GM10248 (cell line): Measurements from ENCODE around the gene WIPI1.

Source experiments
- CTCF ChIA-PET: fragments of 300-600 bp; sonication (Branson Sonifier 250); formaldehyde crosslinking; extraction: SDS; loops from one replicate; lab custom pipeline; 2021; ENCODE audit warnings: antibody characterized with exemption; lab: Yijun Ruan, JAX
- POLR2A ChIA-PET: fragments of 350-650 bp; sonication (Branson Sonifier 250); formaldehyde crosslinking; extraction: SDS; loops from one replicate; lab custom pipeline; 2020; ENCODE audit warnings: antibody characterized with exemption; lab: Yijun Ruan, JAX
- DNase-seq: peaks from one replicate; pipeline ENCODE4 v3.0.0; 2012; ENCODE audit errors: extremely low spot score
- CTCF ChIP-seq: IDR thresholded peaks from 2 replicates; pipeline ENCODE4 v1.5.1; 2012; ENCODE audit warnings: mild to moderate bottlenecking, low read depth; ENCODE audit errors: extremely low read depth, missing control alignments, control extremely low read depth

WIPI1 gene

GRCh38 chr17:68394608-68395331 is 62.5 kb downstream of the WIPI1 start:
- POLR2A ChIA-PET, result interaction anchor here (0.6 kb wide), 1 partner anchor 130 kb away, joined by 3 read pairs; no protein-coding TSS in a partner anchor
- TF ChIP-seq CTCF, result no peak
- CTCF ChIA-PET, result interaction anchor here (0.8 to 1.7 kb wide), 3 partner anchors 43 to 190 kb away, joined by 3 to 4 read pairs (median 3); no protein-coding TSS in a partner anchor
- no peak for DNase-seq

GRCh38 chr17:68391561-68392268 is 65.6 kb downstream of the WIPI1 start:
- TF ChIP-seq CTCF, result no peak
- no peak for DNase-seq
- ChIA-PET CTCF (interaction anchor here (2.0 kb wide), 1 partner anchor 8 kb away, joined by 8 read pairs; no protein-coding TSS in a partner anchor), POLR2A (no interaction called here)

GRCh38 chr17:68390888-68391545 is 66.3 kb downstream of the WIPI1 start:
- TF ChIP-seq CTCF, result no peak
- DNase-seq, result no peak
- ChIA-PET CTCF (interaction anchor here (2.0 kb wide), 1 partner anchor 9 kb away, joined by 8 read pairs; no protein-coding TSS in a partner anchor), POLR2A (no interaction called here)

DNA sequence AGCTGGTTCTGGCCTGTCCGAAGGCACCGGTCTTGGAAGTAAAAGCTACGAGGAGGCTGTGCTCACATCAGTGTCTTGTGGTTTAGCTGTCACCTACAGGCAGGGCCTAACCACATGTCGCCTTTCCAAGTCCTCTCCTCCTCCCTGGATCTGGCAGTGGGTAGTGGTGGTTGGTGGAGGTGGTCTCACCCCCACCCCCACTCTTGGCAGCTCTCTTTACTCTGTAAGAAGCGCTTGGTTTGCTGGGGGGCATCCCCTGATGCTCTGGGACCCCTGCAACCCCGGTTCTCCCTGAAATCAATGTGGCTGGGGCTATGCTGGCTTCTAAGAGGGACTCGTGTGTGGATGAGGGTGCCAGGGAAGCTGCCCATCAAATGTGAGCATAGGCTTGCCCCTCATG is 68.3 kb downstream of the WIPI1 start:
- ChIA-PET POLR2A (no interaction called here), CTCF (interaction anchor here (1.6 to 2.7 kb wide), 2 partner anchors 8 to 10 kb away, joined by 3 to 17 read pairs; no protein-coding TSS in a partner anchor)
- no peak for DNase-seq
- TF ChIP-seq CTCF, result no peak

DNA sequence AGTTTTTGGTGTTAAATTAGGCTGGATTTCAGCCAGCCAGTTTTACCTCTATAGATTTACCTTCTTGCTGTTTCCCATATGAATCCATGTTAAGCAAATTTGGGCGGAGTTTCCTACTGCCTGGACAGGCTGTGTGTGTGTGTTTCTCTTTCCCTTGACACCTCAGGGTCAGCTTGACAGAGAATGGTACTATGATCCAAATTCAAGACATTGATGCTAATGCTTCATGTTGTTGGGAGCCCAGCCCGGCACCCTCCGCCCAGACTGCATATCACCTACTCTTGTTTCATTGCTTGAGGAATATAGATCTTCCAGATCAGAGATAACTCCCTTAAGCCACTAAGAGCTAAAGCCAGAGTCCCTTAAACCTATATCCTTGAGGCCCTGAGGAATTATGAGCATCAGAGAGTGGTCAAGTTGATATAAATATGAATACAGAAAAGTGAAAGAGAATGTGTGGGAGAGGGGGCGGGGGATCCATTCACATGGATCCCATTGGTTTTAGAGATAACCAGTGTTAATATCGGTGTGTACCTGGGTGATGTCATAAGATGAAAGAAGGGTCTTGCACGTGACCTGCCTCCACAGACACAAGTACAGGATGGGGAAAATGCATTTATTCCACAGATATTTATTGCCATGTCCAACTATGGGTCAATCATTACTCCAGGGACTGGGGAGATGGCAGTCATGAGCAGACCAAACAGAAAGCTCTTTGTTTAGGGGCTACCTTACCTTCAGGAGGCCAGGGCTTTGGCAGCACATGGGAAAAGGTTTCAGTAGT is 69.7 kb downstream of the WIPI1 start:
- DNase-seq, result no peak
- TF ChIP-seq CTCF, result no peak
- POLR2A ChIA-PET, result no interaction called here
- CTCF ChIA-PET, result interaction anchor here (1.6 to 2.7 kb wide), 2 partner anchors 10 to 12 kb away, joined by 3 to 17 read pairs; no protein-coding TSS in a partner anchor
